IMR-90 (cell line): ENCODE measurements around the gene CTDSP2. TPM values are rescaled to one million over a fixed set of nuclear protein-coding genes. Genes with fewer than 3 reads are reported as not detected.
A peak's percentile ranks its signal among the peaks of the same experiment; 100 is the strongest.

Source experiments
- ATAC-seq: fragments of 200-7000 bp; cut with Tn5 transposase; 2 replicates; pipeline ENCODE4 v1.9.1; 2020; ENCODE audit warnings: low read depth, mild to moderate bottlenecking, moderate library complexity
- BruUV-seq: library from RNA; stranded (reverse); fragments of 400-500 nt; replicated peaks from 2 replicates; lab custom pipeline; 2021; lab: Mats Ljungman, UMichigan
- CTCF ChIA-PET: fragments of 300-600 bp; formaldehyde crosslinking; extraction: SDS; loops from one replicate; lab custom pipeline; 2021; ENCODE audit warnings: antibody characterized with exemption; lab: Yijun Ruan, JAX
- POLR2A ChIA-PET: fragments of 300-600 bp; sonication (Branson Sonifier 250); formaldehyde crosslinking; loops from one replicate; lab custom pipeline; 2022; ENCODE audit warnings: antibody characterized with exemption; ENCODE audit not compliant: unreplicated experiment; lab: Charles Lee
- DNase-seq: peaks from one replicate; pipeline ENCODE4 v3.0.0; 2013
- H2AFZ ChIP-seq: replicated peaks from 2 replicates; pipeline ENCODE3; 2013; ENCODE audit warnings: low read length, mild to moderate bottlenecking; ENCODE audit not compliant: poor library complexity
- H2AK5ac ChIP-seq: 2 replicates; pipeline ENCODE4 v1.6.1; 2013; ENCODE audit warnings: low read depth, low read length, inconsistent platforms
- H2AK9ac ChIP-seq: replicated peaks from 2 replicates; pipeline ENCODE3; 2013; ENCODE audit warnings: mild to moderate bottlenecking, low read depth, low read length, moderate library complexity; ENCODE audit not compliant: poor library complexity
- H2BK120ac ChIP-seq: 2 replicates; pipeline ENCODE4 v1.6.1; 2013; ENCODE audit warnings: low read depth, low read length, inconsistent platforms
- H2BK15ac ChIP-seq: 3 replicates; pipeline ENCODE4 v1.6.1; 2013; ENCODE audit warnings: low read depth, low read length, inconsistent platforms
- H2BK20ac ChIP-seq: 2 replicates; pipeline ENCODE4 v1.6.1; 2013; ENCODE audit warnings: low read depth, mild to moderate bottlenecking, inconsistent platforms, low read length, moderate library complexity
- H2BK5ac ChIP-seq: 2 replicates; pipeline ENCODE4 v1.6.1; 2013; ENCODE audit warnings: mild to moderate bottlenecking, low read depth, low read length, inconsistent platforms; ENCODE audit not compliant: poor library complexity, severe bottlenecking
- H3K14ac ChIP-seq: replicated peaks from 2 replicates; pipeline ENCODE4 v1.6.1; 2013; ENCODE audit warnings: low read depth, low read length, inconsistent platforms
- H3K18ac ChIP-seq: 2 replicates; pipeline ENCODE4 v1.6.1; 2013; ENCODE audit warnings: low read depth, low read length, control low read depth
- H3K23ac ChIP-seq: 2 replicates; pipeline ENCODE4 v1.6.1; 2013; ENCODE audit warnings: low read depth, low read length, inconsistent platforms
- H3K27ac ChIP-seq: 2 replicates; pipeline ENCODE4 v1.5.1; 2013; ENCODE audit warnings: mild to moderate bottlenecking, control low read depth, low read length; ENCODE audit not compliant: insufficient read depth
- H3K27me3 ChIP-seq: 2 replicates; pipeline ENCODE4 v1.6.1; 2013; ENCODE audit warnings: low read length; ENCODE audit not compliant: control insufficient read depth, insufficient read depth
- H3K36me3 ChIP-seq: 2 replicates; pipeline ENCODE4 v1.6.1; 2013; ENCODE audit warnings: low read length, mixed read lengths; ENCODE audit not compliant: control insufficient read depth, insufficient read depth
- H3K4ac ChIP-seq: 2 replicates; pipeline ENCODE4 v1.6.1; 2013; ENCODE audit warnings: low read depth, low read length, inconsistent platforms
- H3K4me1 ChIP-seq: 2 replicates; pipeline ENCODE4 v1.6.1; 2013; ENCODE audit warnings: low read length, mixed read lengths; ENCODE audit not compliant: control insufficient read depth, insufficient read depth
- H3K4me2 ChIP-seq: 2 replicates; pipeline ENCODE4 v1.6.1; 2013; ENCODE audit warnings: low read depth, mild to moderate bottlenecking, control low read depth, low read length, moderate library complexity
- H3K4me3 ChIP-seq: 2 replicates; pipeline ENCODE4 v1.5.1; 2013; ENCODE audit warnings: low read depth, mild to moderate bottlenecking, control low read depth, low read length, moderate library complexity; ENCODE audit not compliant: insufficient read depth
- H3K56ac ChIP-seq: 2 replicates; pipeline ENCODE4 v1.6.1; 2013; ENCODE audit warnings: low read length, inconsistent platforms; ENCODE audit not compliant: insufficient read depth; ENCODE audit errors: extremely low read depth
- H3K79me1 ChIP-seq, 2 experiments: 2 replicates each; pipeline ENCODE4 v1.6.1; 2013; ENCODE audit warnings: low read length in 2 of 2, inconsistent platforms in 1 of 2, low read depth in 1 of 2
- H3K9ac ChIP-seq: 2 replicates; pipeline ENCODE4 v1.6.1; 2013; ENCODE audit warnings: low read depth, low read length, control low read depth
- H3K9me1 ChIP-seq: 2 replicates; pipeline ENCODE4 v1.6.1; 2013; ENCODE audit warnings: low read length, inconsistent platforms; ENCODE audit not compliant: insufficient read depth
- H3K9me3 ChIP-seq: 2 replicates; pipeline ENCODE4 v1.6.1; 2013; ENCODE audit warnings: low read length; ENCODE audit not compliant: control insufficient read depth, insufficient read depth
- H4K20me1 ChIP-seq: 2 replicates; pipeline ENCODE4 v1.6.1; 2013; ENCODE audit warnings: low read length, inconsistent platforms; ENCODE audit not compliant: insufficient read depth
- H4K5ac ChIP-seq: 2 replicates; pipeline ENCODE4 v1.6.1; 2013; ENCODE audit warnings: mild to moderate bottlenecking, low read depth, low read length, control low read depth
- H4K8ac ChIP-seq, 2 experiments: 2 replicates each; pipeline ENCODE4 v1.6.1; 2013; ENCODE audit warnings: low read depth in 2 of 2, low read length in 2 of 2, control low read depth in 1 of 2, inconsistent platforms in 1 of 2
- H4K91ac ChIP-seq: 2 replicates; pipeline ENCODE4 v1.6.1; 2013; ENCODE audit warnings: low read depth, low read length, inconsistent platforms; ENCODE audit not compliant: insufficient read depth
- BHLHE40 ChIP-seq: fragments of 150-350 bp; IDR thresholded peaks from 2 replicates; pipeline ENCODE4 v1.6.1; 2016; ENCODE audit warnings: mild to moderate bottlenecking, low read depth, low read length
- MAFK ChIP-seq: IDR thresholded peaks from 2 replicates; pipeline ENCODE4 v1.6.1; 2012; ENCODE audit warnings: low read depth, low read length, improper control_type of control experiment
- MAZ ChIP-seq: IDR thresholded peaks from 2 replicates; pipeline ENCODE4 v1.6.1; 2012; ENCODE audit warnings: low read depth, mild to moderate bottlenecking, low read length, improper control_type of control experiment, moderate library complexity, borderline replicate concordance
- NFE2L2 ChIP-seq: fragments of 150-350 bp; IDR thresholded peaks from 2 replicates; pipeline ENCODE4 v1.6.1; 2016; ENCODE audit warnings: low read depth, mild to moderate bottlenecking, low read length
- RAD21 ChIP-seq: IDR thresholded peaks from 2 replicates; pipeline ENCODE4 v1.6.1; 2012; ENCODE audit warnings: low read length, improper control_type of control experiment
- RFX5 ChIP-seq: IDR thresholded peaks from 2 replicates; pipeline ENCODE4 v1.8.0; 2012; ENCODE audit warnings: low read depth, mild to moderate bottlenecking, low read length, moderate library complexity
- WGBS, 2 experiments: methylation state at CpG; one replicate each; pipeline versions ENCODE4 v1.1.5 to v1.1.7; 2013; ENCODE audit warnings: missing lambda C conversion rate in 2 of 2; ENCODE audit not compliant: insufficient read length in 1 of 2; ENCODE audit errors: extremely low coverage in 2 of 2; 5-methylcytosine and 5-hydroxymethylcytosine counted together
- dilution Hi-C: fragments of 300-500 bp; cut with HindIII; formaldehyde crosslinking; loops from one replicate; pipeline ENCODE4 v1.14.3; 2018; ENCODE audit warnings: low sequenced_read_pairs; ENCODE audit not compliant: unreplicated experiment
- in situ Hi-C: fragments of 300-500 bp; cut with MboI; formaldehyde crosslinking; loops from 3 replicates; pipeline ENCODE4 v1.14.3; 2019; ENCODE audit warnings: low sequenced_read_pairs, inconsistent platforms, mixed read lengths
- intact Hi-C: fragments of 100-400 bp; cut with micrococcal nuclease; formaldehyde crosslinking; loops from 2 replicates; pipeline ENCODE4 v1.10.0; 2022
- polyA plus RNA-seq, 3 experiments: library from polyadenylated mRNA; depleted of rRNA; stranded (reverse); fragments of >200 nt; gene quantifications; 2 replicates each; pipeline ENCODE4 v1.2.3, GENCODE V29; 2012; ENCODE audit warnings: low replicate concordance in 1 of 3
- total RNA-seq: library from RNA; depleted of rRNA; stranded (reverse); fragments of >200 nt; gene quantifications from 2 replicates; pipeline ENCODE4 v1.2.3, GENCODE V29; 2012
- TF ChIP-seq, protein P1 (sequence below): conservative IDR thresholded peaks from 2 replicates; pipeline ENCODE4 v1.5.1; 2012; ENCODE audit warnings: mild to moderate bottlenecking, low read depth, low read length, improper control_type of control experiment
- TF ChIP-seq, protein P2 (sequence below): fragments of 150-350 bp; IDR thresholded peaks from 2 replicates; pipeline ENCODE4 v1.6.1; 2017; ENCODE audit warnings: mild to moderate bottlenecking, antibody characterized with exemption, low read length, low read depth

CTDSP2 gene
- total and polyA plus RNA-seq, 2 of the 4 experiments (the other 2 are of a cell fraction), result 114 to 156 TPM

DNA sequence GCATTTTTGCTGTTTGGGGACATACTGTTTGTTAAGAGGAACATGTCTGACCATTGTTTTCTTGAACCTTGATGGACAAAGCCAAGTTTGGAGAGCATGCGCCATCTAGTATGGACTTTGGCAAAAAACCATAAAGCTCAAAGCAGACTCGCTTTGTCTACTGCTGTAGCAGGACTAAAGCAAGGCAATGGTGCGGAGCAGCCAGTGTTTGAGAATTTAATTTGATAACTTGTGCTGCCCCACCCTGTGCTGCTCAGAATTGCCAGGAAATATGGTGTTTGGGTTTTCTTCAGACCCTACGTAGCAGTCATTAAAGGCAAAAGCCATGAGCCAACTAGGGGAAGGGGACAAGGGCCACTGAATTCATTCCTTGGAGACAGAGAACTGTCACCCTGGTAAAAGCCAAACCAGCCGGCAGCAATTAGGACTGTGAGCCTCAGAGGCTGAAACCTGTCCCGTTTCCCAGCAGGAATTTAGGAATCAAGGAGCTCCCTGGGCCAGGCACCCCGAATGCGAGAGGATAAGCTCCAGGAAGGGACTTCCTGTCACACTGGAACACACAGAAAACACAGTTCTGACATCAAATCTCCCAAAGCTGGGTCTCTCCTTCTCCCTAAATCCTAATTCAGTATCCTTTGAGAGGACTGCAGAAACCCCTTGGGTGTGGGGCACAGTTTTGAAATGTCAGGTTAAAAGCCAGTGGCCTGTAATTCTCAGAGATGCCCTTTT is 29.1 kb downstream of the CTDSP2 start (continued):
- TF ChIP-seq MAZ, result no peak

DNA sequence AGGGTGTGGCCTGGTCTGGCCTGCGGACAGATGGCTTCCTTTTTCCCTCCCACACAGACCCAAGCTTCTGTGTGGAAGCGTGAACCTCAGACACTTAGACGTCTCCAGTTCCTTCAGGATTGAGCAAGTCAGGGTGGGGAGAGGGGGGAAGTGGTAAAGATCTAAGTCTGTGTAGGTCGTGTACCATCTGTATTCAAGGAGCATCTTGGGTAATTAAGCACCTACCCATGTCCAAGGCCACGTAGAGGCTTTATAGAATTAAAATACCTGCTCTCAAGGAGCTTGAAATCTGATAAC is 29.7 kb downstream of the CTDSP2 start:
- H3K4ac ChIP-seq, result no peak overlapping the region
- H3K4me2 ChIP-seq, result no peak overlapping the region
- no peak overlapping the region for H2AFZ ChIP-seq
- TF ChIP-seq NFE2L2 (no peak), RAD21 (no peak), RFX5 (no peak), MAFK (no peak), BHLHE40 (no peak)
- TF ChIP-seq, protein P1, sequence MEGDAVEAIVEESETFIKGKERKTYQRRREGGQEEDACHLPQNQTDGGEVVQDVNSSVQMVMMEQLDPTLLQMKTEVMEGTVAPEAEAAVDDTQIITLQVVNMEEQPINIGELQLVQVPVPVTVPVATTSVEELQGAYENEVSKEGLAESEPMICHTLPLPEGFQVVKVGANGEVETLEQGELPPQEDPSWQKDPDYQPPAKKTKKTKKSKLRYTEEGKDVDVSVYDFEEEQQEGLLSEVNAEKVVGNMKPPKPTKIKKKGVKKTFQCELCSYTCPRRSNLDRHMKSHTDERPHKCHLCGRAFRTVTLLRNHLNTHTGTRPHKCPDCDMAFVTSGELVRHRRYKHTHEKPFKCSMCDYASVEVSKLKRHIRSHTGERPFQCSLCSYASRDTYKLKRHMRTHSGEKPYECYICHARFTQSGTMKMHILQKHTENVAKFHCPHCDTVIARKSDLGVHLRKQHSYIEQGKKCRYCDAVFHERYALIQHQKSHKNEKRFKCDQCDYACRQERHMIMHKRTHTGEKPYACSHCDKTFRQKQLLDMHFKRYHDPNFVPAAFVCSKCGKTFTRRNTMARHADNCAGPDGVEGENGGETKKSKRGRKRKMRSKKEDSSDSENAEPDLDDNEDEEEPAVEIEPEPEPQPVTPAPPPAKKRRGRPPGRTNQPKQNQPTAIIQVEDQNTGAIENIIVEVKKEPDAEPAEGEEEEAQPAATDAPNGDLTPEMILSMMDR, result no peak
- TF ChIP-seq, protein P2, sequence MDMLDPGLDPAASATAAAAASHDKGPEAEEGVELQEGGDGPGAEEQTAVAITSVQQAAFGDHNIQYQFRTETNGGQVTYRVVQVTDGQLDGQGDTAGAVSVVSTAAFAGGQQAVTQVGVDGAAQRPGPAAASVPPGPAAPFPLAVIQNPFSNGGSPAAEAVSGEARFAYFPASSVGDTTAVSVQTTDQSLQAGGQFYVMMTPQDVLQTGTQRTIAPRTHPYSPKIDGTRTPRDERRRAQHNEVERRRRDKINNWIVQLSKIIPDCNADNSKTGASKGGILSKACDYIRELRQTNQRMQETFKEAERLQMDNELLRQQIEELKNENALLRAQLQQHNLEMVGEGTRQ, result no peak
- in situ Hi-C loops, result no loop called here
- H3K18ac ChIP-seq, result no peak overlapping the region
- peaks cover 12% of the 10 kb centered on the region for H3K9me1 ChIP-seq
- no peak overlapping the region for H2BK5ac ChIP-seq
- BruUV-seq, result no TSS peak
- intact Hi-C loops, result no loop called here
- peaks cover 0 to 19% of the 10 kb centered on the region in 2 experiments; a peak in 2 of 4 replicates for H3K79me1 ChIP-seq
- H2BK15ac ChIP-seq, result no peak overlapping the region
- no peaks in the 10 kb centered on the region for H3K27me3 ChIP-seq
- H2BK20ac ChIP-seq, result no peak overlapping the region
- H4K8ac ChIP-seq, result no peak overlapping the region
- no peak for DNase-seq
- no peak for ATAC-seq
- H3K14ac ChIP-seq, result no peak overlapping the region
- H2AK5ac ChIP-seq, result peak overlapping the region; percentile 18; the same call in 1 of the 2 replicates
- H3K4me3 ChIP-seq, result no peak overlapping the region
- H3K23ac ChIP-seq, result no peak overlapping the region
- H3K9ac ChIP-seq, result no peak overlapping the region
- peaks cover 5% of the 10 kb centered on the region; the same call in 1 of the 2 replicates for H4K20me1 ChIP-seq
- no peak overlapping the region for H4K91ac ChIP-seq
- POLR2A ChIA-PET, result no interaction called here
- H3K56ac ChIP-seq, result no peak overlapping the region
- no CpG with 5 or more reads among the region's 5 CpGs for WGBS, 2 experiments
- H3K36me3 ChIP-seq, result peaks cover 42% of the 10 kb centered on the region
- H2AK9ac ChIP-seq, result no peak overlapping the region
- CTCF ChIA-PET, result no interaction called here
- no peak overlapping the region for H2BK120ac ChIP-seq
- no peaks in the 10 kb centered on the region; the same call in 1 of the 2 replicates for H3K4me1 ChIP-seq
- dilution Hi-C loops, result no loop called here
- H3K27ac ChIP-seq, result no peak overlapping the region
- no peaks in the 10 kb centered on the region for H3K9me3 ChIP-seq
- H4K5ac ChIP-seq, result no peak overlapping the region
